Pancreas (tissue), 10 donors: ENCODE data around the gene MRPL55. TPM values are rescaled to one million over a fixed set of nuclear protein-coding genes. Genes with fewer than 3 reads are reported as not detected.
A peak's percentile ranks its signal among the peaks of the same experiment; 100 is the strongest.

Source experiments
- ATAC-seq, 4 donors: fragments of 200-7000 bp; cut with Tn5 transposase; one replicate each; pipeline versions ENCODE4 v1.8.0 to v1.9.1; 2020; ENCODE audit warnings: mild to moderate bottlenecking in 4 of 4, moderate library complexity in 4 of 4
- DNase-seq, 6 donors: peaks; one replicate each; pipeline ENCODE4 v3.0.0-alpha.2; 2020
- FAIRE-seq: peaks from 2 replicates; lab custom pipeline; 2012; peaks lifted over from hg19 to GRCh38; lab: Jason Lieb, UNC
- H3K27ac ChIP-seq, 4 donors: fragments of 200-600 bp; sonication (generic); 1 replicate in 3 of 4; 2 replicates in 1 of 4; pipeline versions ENCODE4 v1.5.0 to v1.8.0; 2020
- H3K27me3 ChIP-seq, 4 donors: fragments of 200-600 bp; one replicate each; pipeline ENCODE4 v1.8.0; 2021
- H3K36me3 ChIP-seq, 3 donors: fragments of 200-600 bp; sonication (generic) in 1 of 3; one replicate each; pipeline versions ENCODE4 v1.5.0 to v1.8.0; 2020 to 2021
- H3K4me1 ChIP-seq, 3 donors: fragments of 200-600 bp; one replicate each; pipeline ENCODE4 v1.8.0; 2021
- H3K4me3 ChIP-seq, 4 donors: fragments of 200-600 bp; sonication (generic) in 2 of 4; one replicate each; pipeline versions ENCODE4 v1.5.0 to v1.8.0; 2020 to 2021
- H3K9me3 ChIP-seq, 4 donors: fragments of 200-600 bp; one replicate each; pipeline ENCODE4 v1.8.0; 2021
- WGBS, 2 donors: extraction: QIAGEN DNeasy Blood & Tissue Kit; methylation state at CpG; one replicate each; pipeline ENCODE4 v1.1.7; 2013; 5-methylcytosine and 5-hydroxymethylcytosine counted together
- intact Hi-C, 3 donors: fragments of 100-400 bp; cut with DNase I; formaldehyde crosslinking; loops; one replicate each; pipeline versions ENCODE4 v1.11.1 to v1.14.2; 2022
- polyA plus RNA-seq, 2 donors: library from polyadenylated mRNA; stranded (reverse); fragments of 200-250 nt; gene quantifications; one replicate each; pipeline ENCODE4 v1.2.3, GENCODE V29; 2013
- total RNA-seq, 6 donors: library from RNA; stranded (reverse); fragmentation: NEBNext Ultra II Directional in 4 of 6; extraction: Animal tissue kit (Norgen Biotek cat#: 25700) in 4 of 6; gene quantifications; one replicate each; pipeline versions ENCODE4 v1.2.1 to v1.2.4, GENCODE V29; 2021 to 2023
- TF ChIP-seq, protein P1 (sequence below), 4 donors: fragments of 200-600 bp; sonication (generic) in 3 of 4; IDR thresholded peaks; one replicate each; pipeline versions ENCODE4 v1.5.0 to v1.8.0; 2021; ENCODE audit warnings: antibody characterized with exemption in 4 of 4
- donor health status: healthy with polysubstance abuse.
- donor health status: DM: no; HTN: no; CAD: no; lungs with moderate emphysema.
- donor health status: DM: no; HTN: no; CAD: no.
- donor health status: control.
- donor health status: control.
- donor health status: Bipolar disorder and iron deficiency.
- donor health status: DM: yes; HTN: yes; CAD: no.
- donor health status: DM: no; HTN: no; CAD: no.
- donor health status: DM: no; HTN: no; CAD: no.
- donor health status: DM: yes; HTN: yes; CAD: no.

MRPL55 gene
- total and polyA plus RNA-seq, 8 donors, result 18.1 to 113 (median 24.0) TPM

DNA sequence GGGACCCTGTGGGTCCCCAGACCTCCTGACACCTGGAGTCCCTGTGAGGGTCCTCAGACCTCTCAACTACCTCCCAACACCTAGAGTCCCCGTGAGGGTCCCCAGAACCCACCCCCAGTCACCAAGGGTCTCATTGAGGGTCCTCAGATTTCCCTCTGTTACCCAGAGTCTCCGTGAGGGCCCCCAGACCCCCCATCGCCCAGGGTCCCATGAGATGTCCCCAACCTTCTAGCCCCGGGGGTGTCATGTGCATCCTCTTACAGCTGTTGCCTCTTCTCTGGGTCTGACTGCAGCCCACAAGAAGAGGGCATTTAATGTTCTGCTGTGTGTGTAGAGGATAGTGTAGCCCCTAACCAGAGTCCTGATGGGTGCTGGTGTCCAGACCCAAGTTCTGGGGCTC, 38.7 kb upstream of the MRPL55 start:
- FAIRE-seq (no peak), ATAC-seq (no peak), DNase-seq (no peak)
- 79 to 87% methylated on average over 3 to 4 of the region's 4 CpGs for WGBS, 2 donors
- H3K4me3 ChIP-seq, result no peak overlapping the region
- intact Hi-C loops, result no loop called here
- H3K4me1 ChIP-seq, result peaks cover 3 to 13% (median 11%) of the 10 kb centered on the region in 3 donors
- no peaks in the 10 kb centered on the region for H3K27me3 ChIP-seq
- H3K27ac ChIP-seq, result no peak overlapping the region
- H3K9me3 ChIP-seq, result no peaks in the 10 kb centered on the region
- peaks cover 0 to 23% (median 0%) of the 10 kb centered on the region in 3 donors for H3K36me3 ChIP-seq
- TF ChIP-seq, protein P1, sequence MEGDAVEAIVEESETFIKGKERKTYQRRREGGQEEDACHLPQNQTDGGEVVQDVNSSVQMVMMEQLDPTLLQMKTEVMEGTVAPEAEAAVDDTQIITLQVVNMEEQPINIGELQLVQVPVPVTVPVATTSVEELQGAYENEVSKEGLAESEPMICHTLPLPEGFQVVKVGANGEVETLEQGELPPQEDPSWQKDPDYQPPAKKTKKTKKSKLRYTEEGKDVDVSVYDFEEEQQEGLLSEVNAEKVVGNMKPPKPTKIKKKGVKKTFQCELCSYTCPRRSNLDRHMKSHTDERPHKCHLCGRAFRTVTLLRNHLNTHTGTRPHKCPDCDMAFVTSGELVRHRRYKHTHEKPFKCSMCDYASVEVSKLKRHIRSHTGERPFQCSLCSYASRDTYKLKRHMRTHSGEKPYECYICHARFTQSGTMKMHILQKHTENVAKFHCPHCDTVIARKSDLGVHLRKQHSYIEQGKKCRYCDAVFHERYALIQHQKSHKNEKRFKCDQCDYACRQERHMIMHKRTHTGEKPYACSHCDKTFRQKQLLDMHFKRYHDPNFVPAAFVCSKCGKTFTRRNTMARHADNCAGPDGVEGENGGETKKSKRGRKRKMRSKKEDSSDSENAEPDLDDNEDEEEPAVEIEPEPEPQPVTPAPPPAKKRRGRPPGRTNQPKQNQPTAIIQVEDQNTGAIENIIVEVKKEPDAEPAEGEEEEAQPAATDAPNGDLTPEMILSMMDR (IDR thresholded peaks at IDR 0.05), result no peak

- WGBS, 2 donors, result 91% methylated on average over 20 of the region's 20 CpGs
Measured at GRCh38 chr1:228147151-228147693, 38.1 kb upstream of the MRPL55 start.

GRCh38 chr1:228146417-228147150, 37.5 kb upstream of the MRPL55 start:
- Histone ChIP-seq H3K36me3 (peaks cover 0 to 23% (median 0%) of the 10 kb centered on the region in 3 donors), H3K4me3 (no peak overlapping the region), H3K4me1 (peaks cover 11 to 25% (median 23%) of the 10 kb centered on the region in 3 donors), H3K27ac (no peak overlapping the region), H3K27me3 (no peaks in the 10 kb centered on the region), H3K9me3 (no peaks in the 10 kb centered on the region)
- DNase-seq, result peak in 2 of 6 donors; percentile 12 to 17
- TF ChIP-seq, protein P1 (IDR thresholded peaks at IDR 0.05), result no peak
- no peak for FAIRE-seq
- no peak for ATAC-seq
- intact Hi-C loops, result no loop called here
- 90 to 92% methylated on average over 18 of the region's 18 CpGs for WGBS, 2 donors

More at GRCh38 chr1:228147151-228147693, 38.1 kb upstream of the MRPL55 start:
- DNase-seq, result peak in 4 of 6 donors; percentile 11 to 74 (median 22)
- TF ChIP-seq, protein P1 (IDR thresholded peaks at IDR 0.05), result no peak
- no peak overlapping the region for H3K4me3 ChIP-seq
- H3K9me3 ChIP-seq, result no peaks in the 10 kb centered on the region
- H3K27me3 ChIP-seq, result no peaks in the 10 kb centered on the region
- H3K27ac ChIP-seq, result no peak overlapping the region
- H3K4me1 ChIP-seq, result peaks cover 8 to 19% (median 16%) of the 10 kb centered on the region in 3 donors
- no peak for ATAC-seq
- H3K36me3 ChIP-seq, result peaks cover 0 to 23% (median 0%) of the 10 kb centered on the region in 3 donors
- intact Hi-C loops, result no loop called here
- no peak for FAIRE-seq

DNA sequence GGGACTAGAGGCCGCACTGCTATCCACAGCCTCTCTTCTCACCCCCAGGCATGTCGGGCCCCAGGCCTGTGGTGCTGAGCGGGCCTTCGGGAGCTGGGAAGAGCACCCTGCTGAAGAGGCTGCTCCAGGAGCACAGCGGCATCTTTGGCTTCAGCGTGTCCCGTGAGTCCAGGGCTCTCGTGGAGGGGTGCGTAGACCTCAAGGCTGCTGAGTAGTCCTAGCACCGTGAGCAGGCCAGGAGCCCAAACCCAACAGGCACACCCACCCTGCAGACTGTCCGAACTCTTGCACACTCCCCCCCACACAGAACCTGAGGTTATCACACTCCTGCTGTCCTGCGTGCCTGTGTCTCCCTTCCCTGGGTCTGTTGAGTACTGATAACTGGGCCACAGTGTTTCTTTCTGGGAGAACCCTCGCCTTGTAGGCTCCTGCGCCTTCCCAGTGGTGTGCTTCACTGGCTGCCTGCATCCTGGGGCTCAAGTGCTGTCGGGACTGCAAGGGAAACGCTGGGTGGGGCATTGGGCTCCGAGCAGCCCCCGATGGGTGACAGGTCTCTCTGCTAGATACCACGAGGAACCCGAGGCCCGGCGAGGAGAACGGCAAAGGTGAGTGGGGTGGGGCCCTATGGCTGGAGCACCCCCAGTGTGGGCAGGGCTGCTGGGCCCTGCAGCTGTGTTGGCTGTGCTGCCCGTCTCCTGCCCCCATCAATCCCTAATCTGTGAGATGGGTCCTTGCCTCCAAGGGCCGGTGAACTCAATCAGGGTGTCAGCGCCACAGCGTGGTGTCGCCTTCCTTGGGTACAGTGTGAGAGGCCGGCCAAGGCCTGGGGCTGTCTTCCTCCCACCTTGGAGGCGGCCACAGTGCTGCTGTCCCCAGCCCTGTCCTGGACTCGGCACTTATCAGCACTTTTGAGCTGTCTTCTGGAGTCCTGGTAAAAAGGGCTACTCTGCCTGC, 36.6 kb upstream of the MRPL55 start:
- Histone ChIP-seq H3K36me3 (peaks cover 0 to 23% (median 0%) of the 10 kb centered on the region in 3 donors), H3K9me3 (no peaks in the 10 kb centered on the region), H3K4me1 (peaks cover 11 to 25% (median 25%) of the 10 kb centered on the region in 3 donors), H3K27me3 (no peaks in the 10 kb centered on the region), H3K27ac (no peak overlapping the region), H3K4me3 (no peak overlapping the region)
- TF ChIP-seq, protein P1 (IDR thresholded peaks at IDR 0.05), result no peak
- no peak for FAIRE-seq
- peak in 3 of 6 donors; percentile 16 to 70 (median 29) for DNase-seq
- WGBS, 2 donors, result 87 to 89% methylated on average over 27 to 31 of the region's 31 CpGs
- no peak for ATAC-seq
- intact Hi-C loops, result no loop called here
